Panc1 (cell line): ENCODE measurements around the gene NDUFA7. TPM values are rescaled to one million over a fixed set of nuclear protein-coding genes. Genes with fewer than 3 reads are reported as not detected.

Experiments
- ATAC-seq: fragments of 200-7000 bp; cut with Tn5 transposase; 2 replicates; pipeline ENCODE4 v1.9.1; 2020; ENCODE audit warnings: mild to moderate bottlenecking, moderate library complexity
- BruUV-seq: library from RNA; stranded (reverse); fragments of 400-500 nt; replicated peaks from 2 replicates; lab custom pipeline; 2021; lab: Mats Ljungman, UMichigan
- CTCF ChIA-PET: fragments of 300-600 bp; sonication (Branson Sonifier 250); formaldehyde crosslinking; loops from one replicate; lab custom pipeline; 2022; ENCODE audit warnings: antibody characterized with exemption; lab: Charles Lee
- POLR2A ChIA-PET: fragments of 300-600 bp; sonication (Branson Sonifier 250); formaldehyde crosslinking; loops from one replicate; lab custom pipeline; 2022; ENCODE audit warnings: antibody characterized with exemption; lab: Charles Lee
- DNase-seq: peaks from one replicate; pipeline ENCODE4 v3.0.0-alpha.2; 2010; ENCODE audit warnings: low read depth, low spot score
- H3K27ac ChIP-seq: 2 replicates; pipeline ENCODE4 v1.5.1; 2011; ENCODE audit warnings: mild to moderate bottlenecking, low read length, inconsistent platforms
- H3K27me3 ChIP-seq: fragments of 200-500 bp; sonication (Bioruptor generic); 2 replicates; pipeline ENCODE4 v1.6.0; 2014; ENCODE audit warnings: low read length, inconsistent platforms; ENCODE audit not compliant: control insufficient read depth, insufficient read depth
- H3K36me3 ChIP-seq: fragments of 200-500 bp; sonication (Bioruptor generic); 2 replicates; pipeline ENCODE4 v1.5.1; 2014; ENCODE audit warnings: inconsistent platforms, mild to moderate bottlenecking, low read length, moderate library complexity; ENCODE audit not compliant: control insufficient read depth, insufficient read depth
- H3K4me1 ChIP-seq: 2 replicates; pipeline ENCODE4 v1.5.1; 2011; ENCODE audit warnings: inconsistent platforms, mild to moderate bottlenecking, low read length, moderate library complexity; ENCODE audit not compliant: control insufficient read depth, insufficient read depth
- H3K4me3 ChIP-seq, 2 experiments: 2 replicates each; pipeline ENCODE4 v1.5.1; 2011 to 2012; ENCODE audit warnings: low read depth in 2 of 2, low read length in 2 of 2, mild to moderate bottlenecking in 2 of 2, inconsistent platforms in 1 of 2, moderate library complexity in 1 of 2
- H3K9me3 ChIP-seq: fragments of 200-500 bp; sonication (Bioruptor generic); 2 replicates; pipeline ENCODE4 v1.5.1; 2014; ENCODE audit warnings: low read depth, mild to moderate bottlenecking, inconsistent platforms, low read length, moderate library complexity; ENCODE audit not compliant: control insufficient read depth, insufficient read depth
- CTCF ChIP-seq: fragments of 450-650 bp; IDR thresholded peaks from 2 replicates; pipeline ENCODE4 v1.5.1; 2017; ENCODE audit warnings: mild to moderate bottlenecking
- POLR2AphosphoS5 ChIP-seq: IDR thresholded peaks from 2 replicates; pipeline ENCODE4 v1.6.1; 2012; ENCODE audit warnings: mild to moderate bottlenecking, low read depth, low read length, moderate library complexity
- REST ChIP-seq, 2 experiments: IDR thresholded peaks; 2 replicates each; pipeline ENCODE4 v1.6.1; 2011 to 2012; ENCODE audit warnings: low read depth in 2 of 2, control low read depth in 1 of 2, low read length in 1 of 2, mild to moderate bottlenecking in 1 of 2, moderate library complexity in 1 of 2; ENCODE audit not compliant: insufficient read depth in 1 of 2
- SIN3A ChIP-seq: IDR thresholded peaks from 2 replicates; pipeline ENCODE4 v1.6.1; 2012; ENCODE audit warnings: low read depth, mild to moderate bottlenecking, low read length, moderate library complexity, borderline replicate concordance; ENCODE audit not compliant: insufficient read depth
- TCF7L2 ChIP-seq: IDR thresholded peaks from 2 replicates; pipeline ENCODE4 v1.6.1; 2011; ENCODE audit warnings: mild to moderate bottlenecking, low read depth, low read length, inconsistent platforms
- in situ Hi-C: cut with HindIII; loops from 2 replicates; pipeline ENCODE4 v1.10.0; 2016; ENCODE audit warnings: low sequenced_read_pairs, low pct_unique_long_range_greater_than_20kb
- intact Hi-C: fragments of 100-400 bp; cut with micrococcal nuclease; formaldehyde crosslinking; loops from one replicate; pipeline ENCODE4 v1.10.0; 2022; ENCODE audit not compliant: unreplicated experiment
- total RNA-seq: library from RNA; stranded (reverse); gene quantifications from one replicate; pipeline ENCODE4 v1.2.1, GENCODE V29; 2021; ENCODE audit not compliant: unreplicated experiment

NDUFA7 gene
- total RNA-seq, 1 experiment from 2014 or later, result 36.8 TPM

GRCh38 chr19:8367327-8368001 is 46.3 kb upstream of the NDUFA7 start:
- no peaks in the 10 kb centered on the region for H3K9me3 ChIP-seq
- BruUV-seq, result no TSS peak
- no peaks in the 10 kb centered on the region; the same call in none of the 2 replicates for H3K36me3 ChIP-seq
- ATAC-seq (peak; percentile 17), DNase-seq (no peak)
- H3K4me3 ChIP-seq, result peak overlapping the region in 1 of 2 experiments; percentile 39; a peak in 2 of 4 replicates
- TF ChIP-seq POLR2AphosphoS5 (peak; percentile 66; the same call in 1 of the 2 replicates), CTCF (no peak)
- H3K27me3 ChIP-seq, result no peaks in the 10 kb centered on the region
- peaks cover 21% of the 10 kb centered on the region for H3K4me1 ChIP-seq
- ChIA-PET CTCF (no interaction called here), POLR2A (no interaction called here)
- in situ Hi-C loops (no loop called here), intact Hi-C loops (no loop called here)
- peak overlapping the region; percentile 79 for H3K27ac ChIP-seq

- no TSS peak for BruUV-seq
- Histone ChIP-seq H3K36me3 (no peaks in the 10 kb centered on the region; the same call in 1 of the 2 replicates), H3K27ac (peak overlapping the region; percentile 79), H3K27me3 (no peaks in the 10 kb centered on the region), H3K4me3 (peak overlapping the region in 1 of 2 experiments; percentile 39; a peak in 2 of 4 replicates), H3K4me1 (peaks cover 25% of the 10 kb centered on the region), H3K9me3 (no peaks in the 10 kb centered on the region)
- TF ChIP-seq TCF7L2 (no peak), SIN3A (no peak), CTCF (no peak), POLR2AphosphoS5 (no peak), REST (IDR thresholded peaks at IDR 0.05; ENCODE audit: insufficient read depth in 1 of 2, low read depth in 2 of 2, low read length in 1 of 2) (no peak)
- ChIA-PET POLR2A (no interaction called here), CTCF (no interaction called here)
- ATAC-seq (no peak), DNase-seq (no peak)
- intact Hi-C loops (no loop called here), in situ Hi-C loops (no loop called here)
Measured at GRCh38 chr19:8366961-8367326, 45.8 kb upstream of the NDUFA7 start.
